22Rv1 (cell line): ENCODE data around the gene ELAVL1.

Source experiments
- H3K27ac ChIP-seq: fragments of 450-650 bp; 2 replicates; pipeline ENCODE4 v1.5.1; 2017
- CTCF ChIP-seq: fragments of 450-650 bp; IDR thresholded peaks from 2 replicates; pipeline ENCODE4 v1.5.1; 2017; ENCODE audit warnings: mild to moderate bottlenecking
- ZFX ChIP-seq: fragments of 450-650 bp; IDR thresholded peaks from 2 replicates; pipeline ENCODE4 v1.6.1; 2017; ENCODE audit warnings: antibody characterized with exemption, borderline replicate concordance

ELAVL1 gene

GRCh38 chr19:7997809-7998480 is 7.5 kb downstream of the ELAVL1 start:
- TF ChIP-seq ZFX (no peak), CTCF (no peak)
- H3K27ac ChIP-seq = no peak overlapping the region

GRCh38 chr19:7996883-7997282 is 8.6 kb downstream of the ELAVL1 start:
- no peak for TF ChIP-seq CTCF
- TF ChIP-seq ZFX = no peak

GRCh38 chr19:7995810-7996158 is 9.7 kb downstream of the ELAVL1 start:
- no peak overlapping the region for H3K27ac ChIP-seq
- TF ChIP-seq CTCF (no peak), ZFX (no peak)

More at GRCh38 chr19:7996883-7997282, 8.6 kb downstream of the ELAVL1 start:
- H3K27ac ChIP-seq = no peak overlapping the region

DNA sequence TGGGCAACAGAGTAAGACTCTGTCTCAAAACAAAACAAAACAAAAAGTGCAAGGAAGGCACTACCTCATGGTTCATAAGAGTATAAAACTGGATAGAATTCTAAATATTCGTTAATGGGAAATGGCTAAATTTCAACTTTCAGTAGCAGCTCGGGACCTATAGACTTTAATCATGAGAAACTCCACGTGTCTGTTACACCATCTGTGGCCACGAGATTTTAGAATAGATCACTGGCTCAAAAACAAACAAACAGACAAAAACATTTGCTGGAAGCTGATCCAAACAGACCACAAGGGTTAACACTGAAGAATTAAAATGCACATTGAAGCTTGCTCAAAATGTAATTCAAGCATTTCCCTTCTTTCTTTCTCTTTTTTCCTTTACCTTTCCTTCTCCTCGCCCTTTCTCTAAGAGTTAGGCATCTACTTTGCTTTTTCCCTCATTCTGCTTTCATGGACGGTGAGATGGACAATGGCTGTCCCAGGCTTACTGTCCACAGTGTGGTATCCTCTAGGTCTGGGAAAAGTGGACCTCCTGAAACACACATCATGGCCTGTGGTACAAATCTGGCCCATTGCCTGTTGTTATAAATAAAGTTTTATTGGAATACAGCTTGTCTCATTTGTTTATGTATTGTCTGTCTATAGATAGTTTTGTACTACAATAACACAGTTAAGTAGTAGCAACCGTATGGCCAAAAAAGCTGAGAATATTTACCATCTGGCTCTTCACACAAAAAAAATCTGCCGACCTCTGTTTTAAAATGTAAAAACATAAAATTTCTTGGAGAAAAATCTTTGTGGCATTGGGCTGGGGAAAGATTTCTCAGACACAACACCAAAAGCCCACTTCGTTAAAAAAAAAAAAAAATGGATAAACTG is 10.3 kb downstream of the ELAVL1 start:
- TF ChIP-seq CTCF = no peak
- TF ChIP-seq ZFX = no peak
- H3K27ac ChIP-seq = no peak overlapping the region

- no peak overlapping the region for H3K27ac ChIP-seq
- TF ChIP-seq ZFX (no peak), CTCF (no peak)
Observed at GRCh38 chr19:7994114-7994513, 11.3 kb downstream of the ELAVL1 start.

- TF ChIP-seq ZFX = no peak
- no peak for TF ChIP-seq CTCF
- H3K27ac ChIP-seq = no peak overlapping the region
Observed at GRCh38 chr19:7993560-7993959, 11.9 kb downstream of the ELAVL1 start.

- TF ChIP-seq ZFX (no peak), CTCF (no peak)
- H3K27ac ChIP-seq = no peak overlapping the region
Observed at GRCh38 chr19:7992575-7992974, 12.9 kb downstream of the ELAVL1 start.
